Bronchial epithelial cell (primary cell): Measurements from ENCODE around the gene XPR1. TPM values are rescaled to one million over a fixed set of nuclear protein-coding genes. Genes with fewer than 3 reads are reported as not detected.

Source experiments
- DNase-seq: peaks from one replicate; pipeline ENCODE4 v3.0.0-alpha.2; 2010; ENCODE audit warnings: low read depth
- FAIRE-seq: peaks from 2 replicates; lab custom pipeline; 2011; peaks lifted over from hg19 to GRCh38; lab: Jason Lieb, UNC
- H3K27me3 ChIP-seq: 2 replicates; pipeline ENCODE4 v1.5.1; 2011; ENCODE audit warnings: low read length; ENCODE audit not compliant: control insufficient read depth, insufficient read depth
- H3K36me3 ChIP-seq: 2 replicates; pipeline ENCODE4 v1.5.1; 2011; ENCODE audit warnings: low read length; ENCODE audit not compliant: control insufficient read depth, insufficient read depth
- H3K4me3 ChIP-seq: 2 replicates; pipeline ENCODE4 v1.5.1; 2011; ENCODE audit warnings: mild to moderate bottlenecking, low read depth, low read length, control low read depth
- CTCF ChIP-seq: IDR thresholded peaks from 2 replicates; pipeline ENCODE4 v1.5.1; 2011; ENCODE audit warnings: mild to moderate bottlenecking, moderate library complexity, low read length, control low read depth, inconsistent platforms; ENCODE audit not compliant: insufficient read depth, severe bottlenecking
- total RNA-seq: library from RNA; depleted of rRNA; stranded (reverse); fragments of >200 nt; gene quantifications from 2 replicates; pipeline ENCODE4 v1.2.1, GENCODE V29; 2014

The XPR1 gene
- total RNA-seq, 1 donor from 2014 or later = 35.0 TPM

GRCh38 chr1:180734366-180734765 is 102.5 kb downstream of the XPR1 start:
- no peak overlapping the region for H3K4me3 ChIP-seq
- no peak for FAIRE-seq
- TF ChIP-seq CTCF = no peak
- H3K27me3 ChIP-seq = no peaks in the 10 kb centered on the region
- no peak for DNase-seq
- H3K36me3 ChIP-seq = no peaks in the 10 kb centered on the region

- no peak overlapping the region for H3K4me3 ChIP-seq
- FAIRE-seq = no peak
- H3K27me3 ChIP-seq = no peaks in the 10 kb centered on the region
- DNase-seq = no peak
- no peak for TF ChIP-seq CTCF
- no peaks in the 10 kb centered on the region for H3K36me3 ChIP-seq
Observed at GRCh38 chr1:180742663-180743062, 110.8 kb downstream of the XPR1 start.

- FAIRE-seq (no peak), DNase-seq (no peak)
- Histone ChIP-seq H3K4me3 (no peak overlapping the region), H3K27me3 (no peaks in the 10 kb centered on the region), H3K36me3 (no peaks in the 10 kb centered on the region)
- no peak for TF ChIP-seq CTCF
Observed at GRCh38 chr1:180743868-180744267, 112.0 kb downstream of the XPR1 start.

GRCh38 chr1:180745098-180745497 is 113.3 kb downstream of the XPR1 start:
- no peak for TF ChIP-seq CTCF
- Histone ChIP-seq H3K27me3 (no peaks in the 10 kb centered on the region), H3K4me3 (no peak overlapping the region), H3K36me3 (no peaks in the 10 kb centered on the region)
- no peak for DNase-seq
- no peak for FAIRE-seq

GRCh38 chr1:180751921-180752320 is 120.1 kb downstream of the XPR1 start:
- Histone ChIP-seq H3K4me3 (no peak overlapping the region), H3K27me3 (no peaks in the 10 kb centered on the region), H3K36me3 (no peaks in the 10 kb centered on the region)
- DNase-seq (no peak), FAIRE-seq (no peak)
- no peak for TF ChIP-seq CTCF

- FAIRE-seq = no peak
- no peak for DNase-seq
- Histone ChIP-seq H3K27me3 (no peaks in the 10 kb centered on the region), H3K36me3 (no peaks in the 10 kb centered on the region), H3K4me3 (no peak overlapping the region)
- no peak for TF ChIP-seq CTCF
Observed at GRCh38 chr1:180754453-180754852, 122.6 kb downstream of the XPR1 start.
